ENCODE measurements around the gene DTD1. TPM values are rescaled to one million over a fixed set of nuclear protein-coding genes. Genes with fewer than 3 reads are reported as not detected.

The DTD1 gene
- polyA plus RNA-seq, 1 of the 3 experiments (the other 2 are of a cell fraction) = 81.1 TPM

DNA sequence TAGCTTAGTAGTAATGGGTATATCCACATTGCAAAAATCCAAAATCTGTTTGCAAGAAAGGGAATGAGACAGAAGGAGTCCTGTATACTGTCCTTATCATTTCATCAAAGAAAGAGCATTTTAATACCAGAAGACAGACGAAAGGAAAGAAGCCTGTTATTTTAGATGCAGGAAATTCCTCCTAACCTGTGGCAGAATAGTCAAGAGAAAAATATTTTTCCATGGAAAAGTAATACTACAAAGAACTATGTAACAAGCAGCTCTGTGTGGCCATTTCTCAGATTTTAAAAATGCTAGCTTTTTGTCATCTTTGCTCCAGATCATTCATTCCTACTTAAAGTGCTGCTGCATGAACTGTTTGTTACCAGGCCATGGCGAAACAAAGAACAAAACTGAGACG, 152.9 kb downstream of the DTD1 start:
- CTCF ChIA-PET = no interaction called here
- H3K4me3 ChIP-seq (ENCODE audit: low read depth in 2 of 2, low read length in 1 of 2) = no peak overlapping the region

DNA sequence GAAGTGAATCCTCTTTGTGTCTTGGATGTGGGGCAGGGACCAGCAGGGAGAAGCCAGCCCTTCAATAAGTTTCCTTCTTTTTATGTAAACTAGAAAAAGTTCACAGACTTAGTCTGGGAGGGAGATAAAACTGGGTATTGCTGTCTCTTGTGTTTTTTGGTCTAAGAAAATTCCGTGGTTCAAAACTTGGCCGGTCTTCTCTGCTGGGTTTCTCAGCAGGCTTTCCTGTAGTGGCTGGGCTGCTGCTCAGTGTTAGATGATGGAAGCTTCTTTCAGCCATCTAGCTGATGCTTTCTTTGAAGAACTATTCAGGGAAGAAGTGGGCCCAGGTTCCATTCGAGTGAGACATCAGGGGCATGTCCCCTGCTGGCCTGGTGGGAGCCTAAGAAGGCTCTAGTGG, 155.0 kb downstream of the DTD1 start:
- Histone ChIP-seq H3K4me2 (no peak overlapping the region), H3K9me3 (no peaks in the 10 kb centered on the region), H3K27ac (ENCODE audit: low read depth in 2 of 2, low read length in 1 of 2) (no peak overlapping the region), H3K4me1 (ENCODE audit: control insufficient read depth in 1 of 2, insufficient read depth in 2 of 2, low read depth in 1 of 2, low read length in 1 of 2) (peaks cover 8 to 17% of the 10 kb centered on the region in 2 experiments; a peak in 3 of 4 replicates), H3K27me3 (ENCODE audit: insufficient read depth) (no peaks in the 10 kb centered on the region), H3F3A (replicated peaks; ENCODE audit: insufficient read depth) (peaks cover 9% of the 10 kb centered on the region), H2AFZ (ENCODE audit: low read depth) (no peak overlapping the region), H3K4me3 (ENCODE audit: low read depth in 2 of 2, low read length in 1 of 2) (no peak overlapping the region), H3K36me3 (replicated peaks in 1 of 2; ENCODE audit: control insufficient read depth in 1 of 2, insufficient read depth in 2 of 2, low read length in 1 of 2) (peaks cover 0 to 2% of the 10 kb centered on the region in 2 experiments), H4K20me1 (ENCODE audit: insufficient read depth) (no peaks in the 10 kb centered on the region), H3K9me2 (no peaks in the 10 kb centered on the region), H3K9ac (no peak overlapping the region), H3K79me2 (ENCODE audit: insufficient read depth) (no peaks in the 10 kb centered on the region)
- no peak for TF ChIP-seq CHD2 (IDR thresholded peaks at IDR 0.05; ENCODE audit: low read length, partially characterized antibody)
- TF ChIP-seq, protein P1, sequence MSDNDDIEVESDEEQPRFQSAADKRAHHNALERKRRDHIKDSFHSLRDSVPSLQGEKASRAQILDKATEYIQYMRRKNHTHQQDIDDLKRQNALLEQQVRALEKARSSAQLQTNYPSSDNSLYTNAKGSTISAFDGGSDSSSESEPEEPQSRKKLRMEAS (IDR thresholded peaks at IDR 0.05; ENCODE audit: low read depth) = no peak
- no peak for DNase-seq
- WGBS (ENCODE audit: low lambda C conversion rate) = 89% methylated on average over 3 of the region's 3 CpGs
- POLR2A ChIA-PET = no interaction called here
- CTCF ChIA-PET = no interaction called here

More for the DNA sequence above, 152.9 kb downstream of the DTD1 start:
- WGBS (ENCODE audit: low lambda C conversion rate) = 70% methylated on average over 3 of the region's 3 CpGs
- peak overlapping the region; percentile 63 for H3K4me2 ChIP-seq
- no peak overlapping the region for H2AFZ ChIP-seq (ENCODE audit: low read depth)
- TF ChIP-seq, protein P2, sequence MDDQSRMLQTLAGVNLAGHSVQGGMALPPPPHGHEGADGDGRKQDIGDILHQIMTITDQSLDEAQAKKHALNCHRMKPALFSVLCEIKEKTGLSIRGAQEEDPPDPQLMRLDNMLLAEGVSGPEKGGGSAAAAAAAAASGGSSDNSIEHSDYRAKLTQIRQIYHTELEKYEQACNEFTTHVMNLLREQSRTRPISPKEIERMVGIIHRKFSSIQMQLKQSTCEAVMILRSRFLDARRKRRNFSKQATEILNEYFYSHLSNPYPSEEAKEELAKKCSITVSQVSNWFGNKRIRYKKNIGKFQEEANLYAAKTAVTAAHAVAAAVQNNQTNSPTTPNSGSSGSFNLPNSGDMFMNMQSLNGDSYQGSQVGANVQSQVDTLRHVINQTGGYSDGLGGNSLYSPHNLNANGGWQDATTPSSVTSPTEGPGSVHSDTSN (IDR thresholded peaks at IDR 0.05) = peak; percentile 34; the same call in 1 of the 2 replicates
- TF ChIP-seq, protein P3, sequence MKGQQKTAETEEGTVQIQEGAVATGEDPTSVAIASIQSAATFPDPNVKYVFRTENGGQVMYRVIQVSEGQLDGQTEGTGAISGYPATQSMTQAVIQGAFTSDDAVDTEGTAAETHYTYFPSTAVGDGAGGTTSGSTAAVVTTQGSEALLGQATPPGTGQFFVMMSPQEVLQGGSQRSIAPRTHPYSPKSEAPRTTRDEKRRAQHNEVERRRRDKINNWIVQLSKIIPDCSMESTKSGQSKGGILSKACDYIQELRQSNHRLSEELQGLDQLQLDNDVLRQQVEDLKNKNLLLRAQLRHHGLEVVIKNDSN (IDR thresholded peaks at IDR 0.05; ENCODE audit: borderline replicate concordance, low read depth) = no peak
- TF ChIP-seq GATA2 (CRISPR knock-in tag; IDR thresholded peaks at IDR 0.05) (no peak), EP300 (IDR thresholded peaks at IDR 0.05; ENCODE audit: borderline replicate concordance in 1 of 2, low read depth in 1 of 2, low read length in 1 of 2) (peak in 1 of 2 experiments; percentile 38; a peak in 1 of 4 replicates), TCF12 (IDR thresholded peaks at IDR 0.05) (peak; percentile 43)
- H3K9me3 ChIP-seq = no peaks in the 10 kb centered on the region
- H3K9ac ChIP-seq = no peak overlapping the region
- no peaks in the 10 kb centered on the region for H3K9me2 ChIP-seq
- H3K36me3 ChIP-seq (replicated peaks in 1 of 2; ENCODE audit: control insufficient read depth in 1 of 2, insufficient read depth in 2 of 2, low read length in 1 of 2) = peaks cover 0 to 2% of the 10 kb centered on the region in 2 experiments
- H3K27me3 ChIP-seq (ENCODE audit: insufficient read depth) = no peaks in the 10 kb centered on the region
- peak overlapping the region in 1 of 2 experiments; percentile 72; a peak in 2 of 4 replicates for H3K27ac ChIP-seq (ENCODE audit: low read depth in 2 of 2, low read length in 1 of 2)
- peaks cover 9% of the 10 kb centered on the region for H3F3A ChIP-seq (replicated peaks; ENCODE audit: insufficient read depth)
- peaks cover 8 to 17% of the 10 kb centered on the region in 2 experiments; a peak in 3 of 4 replicates for H3K4me1 ChIP-seq (ENCODE audit: control insufficient read depth in 1 of 2, insufficient read depth in 2 of 2, low read depth in 1 of 2, low read length in 1 of 2)
- no peaks in the 10 kb centered on the region for H3K79me2 ChIP-seq (ENCODE audit: insufficient read depth)
- no peaks in the 10 kb centered on the region for H4K20me1 ChIP-seq (ENCODE audit: insufficient read depth)
- no peak for DNase-seq
- POLR2A ChIA-PET = no interaction called here

DNA sequence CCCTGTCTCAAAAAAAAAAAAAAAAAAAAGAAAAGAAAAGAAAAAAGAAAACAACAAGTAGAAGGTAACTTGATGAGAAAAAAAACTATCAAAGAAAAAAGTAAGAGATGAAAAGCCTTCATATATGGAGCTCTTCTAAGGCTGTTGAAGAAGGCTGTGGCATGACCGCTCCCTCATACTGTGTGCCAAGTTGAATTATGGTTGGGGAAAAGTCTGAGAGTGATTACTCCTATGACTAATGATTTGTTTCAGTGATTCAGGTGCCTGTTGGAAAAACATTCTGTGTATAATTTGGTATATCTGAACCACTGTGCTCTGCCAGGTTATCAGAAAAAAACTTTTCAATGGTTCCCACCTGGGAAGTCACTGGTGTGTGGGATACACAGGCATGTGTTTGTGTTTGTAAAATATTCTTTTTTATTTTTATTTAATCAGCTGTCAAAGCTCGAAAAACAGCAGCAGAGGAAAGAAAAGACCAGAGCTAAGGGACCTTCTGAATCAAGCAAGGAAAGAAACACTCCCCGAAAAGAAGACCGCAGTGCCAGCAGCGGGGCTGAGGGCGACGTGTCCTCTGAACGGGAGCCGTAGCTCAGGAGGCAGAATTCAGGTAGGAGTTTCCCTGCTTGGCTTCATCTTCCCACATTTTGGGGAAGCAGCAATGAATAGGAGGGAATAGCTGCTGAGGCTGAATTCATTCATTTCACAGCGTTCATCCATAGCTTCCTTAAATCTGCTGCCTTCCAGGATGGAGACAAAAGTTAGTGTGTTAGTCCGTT, 156.0 kb downstream of the DTD1 start:
- H3K4me3 ChIP-seq (ENCODE audit: low read depth in 2 of 2, low read length in 1 of 2) = no peak overlapping the region
- WGBS (ENCODE audit: low lambda C conversion rate) = 94% methylated on average over 11 of the region's 11 CpGs
- peaks cover 0 to 2% of the 10 kb centered on the region in 2 experiments for H3K36me3 ChIP-seq (replicated peaks in 1 of 2; ENCODE audit: control insufficient read depth in 1 of 2, insufficient read depth in 2 of 2, low read length in 1 of 2)
- H3K9me2 ChIP-seq = no peaks in the 10 kb centered on the region
- no peak overlapping the region for H3K4me2 ChIP-seq
- no peak overlapping the region for H3K27ac ChIP-seq (ENCODE audit: low read depth in 2 of 2, low read length in 1 of 2)
- H3K9me3 ChIP-seq = no peaks in the 10 kb centered on the region
- H3F3A ChIP-seq (replicated peaks; ENCODE audit: insufficient read depth) = peaks cover 9% of the 10 kb centered on the region
- ChIA-PET CTCF (no interaction called here), POLR2A (no interaction called here)
- no peak for TF ChIP-seq RXRA (IDR thresholded peaks at IDR 0.05; ENCODE audit: borderline replicate concordance, low read depth)
- TF ChIP-seq, protein P2 (IDR thresholded peaks at IDR 0.05) = peak; percentile 21; the same call in 1 of the 2 replicates
- H3K4me1 ChIP-seq (ENCODE audit: control insufficient read depth in 1 of 2, insufficient read depth in 2 of 2, low read depth in 1 of 2, low read length in 1 of 2) = peaks cover 8 to 17% of the 10 kb centered on the region in 2 experiments; a peak in 3 of 4 replicates
- no peaks in the 10 kb centered on the region for H3K79me2 ChIP-seq (ENCODE audit: insufficient read depth)
- H3K27me3 ChIP-seq (ENCODE audit: insufficient read depth) = no peaks in the 10 kb centered on the region
- H3K9ac ChIP-seq = no peak overlapping the region
- DNase-seq = no peak
- no peaks in the 10 kb centered on the region for H4K20me1 ChIP-seq (ENCODE audit: insufficient read depth)
- H2AFZ ChIP-seq (ENCODE audit: low read depth) = no peak overlapping the region
